SK-N-SH treated with all-trans-retinoic acid at 6 μM for 48 hours (cell line): ENCODE results near the gene ZNF777.
A peak's percentile ranks its signal among the peaks of the same experiment; 100 is the strongest.
"Not testable (repeated sequence)": the region's sequence is repeated elsewhere in the genome, so short reads cannot be mapped to it uniquely, and the experiment has no call there.

Experiments
- ATAC-seq: fragments of 200-7000 bp; cut with Tn5 transposase; 3 replicates; pipeline ENCODE4 v1.9.1; 2020; ENCODE audit warnings: mild to moderate bottlenecking, moderate library complexity
- BACH2 ChIP-seq: fragments of 250-450 bp; sonication (Bioruptor Pico); IDR thresholded peaks from 2 replicates; pipeline ENCODE4 v1.9.0; 2021; ENCODE audit warnings: mild to moderate bottlenecking, borderline replicate concordance
- CSDC2 ChIP-seq: fragments of 250-450 bp; sonication (Bioruptor Pico); IDR thresholded peaks from 2 replicates; pipeline ENCODE4 v1.5.0; 2020; ENCODE audit warnings: mild to moderate bottlenecking, moderate library complexity
- CSRNP3 ChIP-seq: fragments of 250-450 bp; sonication (Bioruptor Pico); IDR thresholded peaks from 2 replicates; pipeline ENCODE4 v1.5.1; 2021; ENCODE audit warnings: mild to moderate bottlenecking, moderate library complexity
- ESRRG ChIP-seq: fragments of 250-450 bp; sonication (Bioruptor Pico); IDR thresholded peaks from 2 replicates; pipeline ENCODE4 v1.6.1; 2021; ENCODE audit warnings: mild to moderate bottlenecking
- GLIS3 ChIP-seq: fragments of 250-450 bp; sonication (Bioruptor Pico); IDR thresholded peaks from 2 replicates; pipeline ENCODE4 v1.5.0; 2020; ENCODE audit warnings: mild to moderate bottlenecking, moderate library complexity
- ISL1 ChIP-seq: fragments of 250-450 bp; sonication (Bioruptor Pico); IDR thresholded peaks from 2 replicates; pipeline ENCODE4 v2.1.2; 2022; ENCODE audit warnings: mild to moderate bottlenecking, moderate library complexity
- OSR1 ChIP-seq: fragments of 250-450 bp; sonication (Bioruptor Pico); IDR thresholded peaks from 2 replicates; pipeline ENCODE4 v1.8.0; 2022; ENCODE audit warnings: moderate library complexity, mild to moderate bottlenecking, inconsistent platforms
- PATZ1 ChIP-seq: fragments of 250-450 bp; sonication (Bioruptor Pico); IDR thresholded peaks from 2 replicates; pipeline ENCODE4 v1.8.0; 2020; ENCODE audit warnings: mild to moderate bottlenecking, moderate library complexity, borderline replicate concordance
- POU6F1 ChIP-seq: fragments of 250-450 bp; sonication (Bioruptor Pico); IDR thresholded peaks from 2 replicates; pipeline ENCODE4 v1.8.0; 2021; ENCODE audit warnings: low read depth, mild to moderate bottlenecking, moderate library complexity, borderline replicate concordance
- PPARA ChIP-seq: fragments of 250-450 bp; sonication (Bioruptor Pico); IDR thresholded peaks from 2 replicates; pipeline ENCODE4 v1.5.0; 2020; ENCODE audit warnings: mild to moderate bottlenecking, borderline replicate concordance
- RARB ChIP-seq: fragments of 250-450 bp; sonication (Bioruptor Pico); IDR thresholded peaks from 2 replicates; pipeline ENCODE4 v1.8.0; 2021; ENCODE audit warnings: mild to moderate bottlenecking, moderate library complexity
- SNAI2 ChIP-seq: fragments of 250-450 bp; sonication (Bioruptor Pico); IDR thresholded peaks from 2 replicates; pipeline ENCODE4 v1.5.0; 2020; ENCODE audit warnings: mild to moderate bottlenecking, moderate library complexity
- TCF4 ChIP-seq: fragments of 250-450 bp; sonication (Bioruptor Pico); IDR thresholded peaks from 2 replicates; pipeline ENCODE4 v1.8.0; 2021; ENCODE audit warnings: mild to moderate bottlenecking, moderate library complexity, borderline replicate concordance
- TOX ChIP-seq: fragments of 250-450 bp; sonication (Bioruptor Pico); IDR thresholded peaks from 2 replicates; pipeline ENCODE4 v1.8.0; 2021; ENCODE audit warnings: mild to moderate bottlenecking, moderate library complexity, borderline replicate concordance
- ZC3H10 ChIP-seq: fragments of 250-450 bp; sonication (Bioruptor Pico); IDR thresholded peaks from 2 replicates; pipeline ENCODE4 v1.5.1; 2021; ENCODE audit warnings: mild to moderate bottlenecking, moderate library complexity
- ZFP30 ChIP-seq: fragments of 450-650 bp; formaldehyde crosslinking; IDR thresholded peaks from 2 replicates; pipeline ENCODE4 v1.5.0; 2022; ENCODE audit warnings: mild to moderate bottlenecking, moderate library complexity
- ZNF565 ChIP-seq: fragments of 450-650 bp; formaldehyde crosslinking; conservative IDR thresholded peaks from 2 replicates; pipeline ENCODE4 v1.5.0; 2020; ENCODE audit warnings: low read depth, mild to moderate bottlenecking, moderate library complexity
- ZNF8 ChIP-seq: fragments of 450-650 bp; formaldehyde crosslinking; IDR thresholded peaks from 2 replicates; pipeline ENCODE4 v1.5.0; 2020; ENCODE audit warnings: mild to moderate bottlenecking, moderate library complexity
- TF ChIP-seq, protein P1 (sequence below): fragments of 250-450 bp; sonication (Bioruptor Pico); IDR thresholded peaks from 2 replicates; pipeline ENCODE4 v1.5.0; 2020; ENCODE audit warnings: mild to moderate bottlenecking, moderate library complexity
- TF ChIP-seq, protein P2 (sequence below): fragments of 250-450 bp; sonication (Bioruptor Pico); IDR thresholded peaks from 2 replicates; pipeline ENCODE4 v1.5.1; 2020; ENCODE audit warnings: low read depth, mild to moderate bottlenecking, moderate library complexity

ZNF777 gene

GRCh38 chr7:149495785-149496641, 35.2 kb upstream of the ZNF777 start:
- ATAC-seq: peak; percentile 74
- TF ChIP-seq POU6F1 (CRISPR knock-in tag): no peak
- no peak for TF ChIP-seq CSDC2 (CRISPR knock-in tag)
- TF ChIP-seq BACH2: no peak
- TF ChIP-seq TOX: no peak
- no peak for TF ChIP-seq ZNF565 (CRISPR knock-in tag)
- no peak for TF ChIP-seq PATZ1 (CRISPR knock-in tag)
- no peak for TF ChIP-seq OSR1 (CRISPR knock-in tag)
- no peak for TF ChIP-seq ISL1 (CRISPR knock-in tag)
- no peak for TF ChIP-seq ESRRG (CRISPR knock-in tag)
- no peak for TF ChIP-seq GLIS3 (CRISPR knock-in tag)
- no peak for TF ChIP-seq ZC3H10 (CRISPR knock-in tag)
- no peak for TF ChIP-seq PPARA (CRISPR knock-in tag)
- no peak for TF ChIP-seq TCF4 (CRISPR knock-in tag)
- TF ChIP-seq ZNF8 (CRISPR knock-in tag): no peak
- TF ChIP-seq ZFP30 (CRISPR knock-in tag): no peak
- TF ChIP-seq, protein P1, sequence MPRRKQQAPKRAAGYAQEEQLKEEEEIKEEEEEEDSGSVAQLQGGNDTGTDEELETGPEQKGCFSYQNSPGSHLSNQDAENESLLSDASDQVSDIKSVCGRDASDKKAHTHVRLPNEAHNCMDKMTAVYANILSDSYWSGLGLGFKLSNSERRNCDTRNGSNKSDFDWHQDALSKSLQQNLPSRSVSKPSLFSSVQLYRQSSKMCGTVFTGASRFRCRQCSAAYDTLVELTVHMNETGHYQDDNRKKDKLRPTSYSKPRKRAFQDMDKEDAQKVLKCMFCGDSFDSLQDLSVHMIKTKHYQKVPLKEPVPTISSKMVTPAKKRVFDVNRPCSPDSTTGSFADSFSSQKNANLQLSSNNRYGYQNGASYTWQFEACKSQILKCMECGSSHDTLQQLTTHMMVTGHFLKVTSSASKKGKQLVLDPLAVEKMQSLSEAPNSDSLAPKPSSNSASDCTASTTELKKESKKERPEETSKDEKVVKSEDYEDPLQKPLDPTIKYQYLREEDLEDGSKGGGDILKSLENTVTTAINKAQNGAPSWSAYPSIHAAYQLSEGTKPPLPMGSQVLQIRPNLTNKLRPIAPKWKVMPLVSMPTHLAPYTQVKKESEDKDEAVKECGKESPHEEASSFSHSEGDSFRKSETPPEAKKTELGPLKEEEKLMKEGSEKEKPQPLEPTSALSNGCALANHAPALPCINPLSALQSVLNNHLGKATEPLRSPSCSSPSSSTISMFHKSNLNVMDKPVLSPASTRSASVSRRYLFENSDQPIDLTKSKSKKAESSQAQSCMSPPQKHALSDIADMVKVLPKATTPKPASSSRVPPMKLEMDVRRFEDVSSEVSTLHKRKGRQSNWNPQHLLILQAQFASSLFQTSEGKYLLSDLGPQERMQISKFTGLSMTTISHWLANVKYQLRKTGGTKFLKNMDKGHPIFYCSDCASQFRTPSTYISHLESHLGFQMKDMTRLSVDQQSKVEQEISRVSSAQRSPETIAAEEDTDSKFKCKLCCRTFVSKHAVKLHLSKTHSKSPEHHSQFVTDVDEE (CRISPR knock-in tag): no peak
- TF ChIP-seq CSRNP3 (CRISPR knock-in tag): no peak
- TF ChIP-seq, protein P2, sequence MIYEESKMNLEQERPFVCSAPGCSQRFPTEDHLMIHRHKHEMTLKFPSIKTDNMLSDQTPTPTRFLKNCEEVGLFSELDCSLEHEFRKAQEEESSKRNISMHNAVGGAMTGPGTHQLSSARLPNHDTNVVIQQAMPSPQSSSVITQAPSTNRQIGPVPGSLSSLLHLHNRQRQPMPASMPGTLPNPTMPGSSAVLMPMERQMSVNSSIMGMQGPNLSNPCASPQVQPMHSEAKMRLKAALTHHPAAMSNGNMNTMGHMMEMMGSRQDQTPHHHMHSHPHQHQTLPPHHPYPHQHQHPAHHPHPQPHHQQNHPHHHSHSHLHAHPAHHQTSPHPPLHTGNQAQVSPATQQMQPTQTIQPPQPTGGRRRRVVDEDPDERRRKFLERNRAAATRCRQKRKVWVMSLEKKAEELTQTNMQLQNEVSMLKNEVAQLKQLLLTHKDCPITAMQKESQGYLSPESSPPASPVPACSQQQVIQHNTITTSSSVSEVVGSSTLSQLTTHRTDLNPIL (CRISPR knock-in tag): no peak
- no peak for TF ChIP-seq RARB
- no peak for TF ChIP-seq SNAI2

DNA sequence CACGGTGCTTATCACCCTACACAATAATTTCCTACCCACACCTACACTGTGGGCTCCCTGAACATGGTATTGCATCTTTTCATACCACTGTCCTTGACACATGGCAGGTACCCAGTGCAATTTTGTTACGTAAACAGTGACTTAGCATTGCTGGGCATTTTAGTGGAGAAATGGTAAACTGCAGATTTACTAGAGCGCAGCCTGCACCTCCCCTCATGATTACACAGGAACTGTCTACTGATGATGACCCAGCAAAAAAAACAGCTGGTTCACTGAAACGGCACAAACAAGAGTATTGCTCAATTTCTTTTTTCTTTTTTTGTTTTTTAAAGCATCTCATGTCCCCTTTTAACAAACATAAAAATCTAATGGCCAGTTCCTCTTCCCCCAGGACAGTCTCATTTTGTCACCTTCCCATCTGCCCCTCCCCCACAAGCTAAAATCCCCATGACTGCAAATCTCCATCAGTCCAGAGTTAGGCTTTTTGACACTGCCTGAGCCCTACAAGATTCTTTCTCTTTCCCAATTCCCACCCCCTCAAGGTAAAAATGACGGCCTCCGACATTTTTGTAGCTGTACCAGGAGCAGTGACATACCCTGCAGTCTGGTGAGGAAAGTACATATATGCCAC, 34.0 kb upstream of the ZNF777 start:
- no peak for TF ChIP-seq CSRNP3 (CRISPR knock-in tag)
- no peak for TF ChIP-seq POU6F1 (CRISPR knock-in tag)

DNA sequence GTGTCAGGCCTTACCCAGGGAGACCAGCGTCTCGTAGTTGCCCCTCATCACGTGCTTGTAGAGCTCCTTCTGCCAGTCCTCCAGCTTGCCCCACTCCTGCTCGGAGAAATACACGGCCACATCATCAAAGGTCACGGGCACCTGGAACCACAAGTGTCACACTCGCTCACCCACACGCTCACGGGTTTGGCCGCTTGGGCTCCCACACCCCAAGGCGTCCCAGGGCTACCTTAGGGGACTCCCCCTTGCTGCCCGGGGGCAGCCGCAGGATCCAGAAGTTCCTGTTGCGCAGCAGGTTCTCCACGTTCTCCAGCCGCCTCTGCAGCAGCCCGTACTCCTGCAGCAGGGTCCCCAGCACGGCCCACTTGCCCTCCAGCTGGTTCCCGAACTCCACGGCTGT, 33.1 kb upstream of the ZNF777 start:
- ATAC-seq: not testable (repeated sequence)

More for the DNA sequence above, 34.0 kb upstream of the ZNF777 start:
- no peak for ATAC-seq
